Measurements from ENCODE around the gene GNRHR.
A peak's percentile ranks its signal among the peaks of the same experiment; 100 is the strongest.

Gene GNRHR

GRCh38 chr4:67699603-67700002 lies 54.6 kb downstream of the GNRHR start:
- peaks cover 57% of the 10 kb centered on the region for H3K4me1 Mint-ChIP-seq (ENCODE audit: low read depth)
- H3K27ac Mint-ChIP-seq = no peak overlapping the region
- H3K9me3 Mint-ChIP-seq = no peaks in the 10 kb centered on the region
- H3K4me3 Mint-ChIP-seq = peak overlapping the region; percentile 94
- H3K36me3 Mint-ChIP-seq (ENCODE audit: low read depth) = peaks cover 39% of the 10 kb centered on the region
- no peaks in the 10 kb centered on the region for H3K27me3 Mint-ChIP-seq

GRCh38 chr4:67697860-67698687 lies 56.1 kb downstream of the GNRHR start:
- H3K36me3 Mint-ChIP-seq (ENCODE audit: low read depth) = peaks cover 36% of the 10 kb centered on the region
- no peaks in the 10 kb centered on the region for H3K9me3 Mint-ChIP-seq
- H3K4me3 Mint-ChIP-seq = no peak overlapping the region
- no peaks in the 10 kb centered on the region for H3K27me3 Mint-ChIP-seq
- no peak overlapping the region for H3K27ac Mint-ChIP-seq
- peaks cover 48% of the 10 kb centered on the region for H3K4me1 Mint-ChIP-seq (ENCODE audit: low read depth)

- Mint-ChIP-seq H3K9me3 (peaks cover 4% of the 10 kb centered on the region), H3K4me1 (ENCODE audit: low read depth) (peaks cover 33% of the 10 kb centered on the region), H3K27ac (no peak overlapping the region), H3K27me3 (no peaks in the 10 kb centered on the region), H3K4me3 (no peak overlapping the region), H3K36me3 (ENCODE audit: low read depth) (peaks cover 47% of the 10 kb centered on the region)
Observed at GRCh38 chr4:67696061-67696460, 58.1 kb downstream of the GNRHR start.

- no peak overlapping the region for H3K27ac Mint-ChIP-seq
- no peaks in the 10 kb centered on the region for H3K27me3 Mint-ChIP-seq
- peaks cover 4% of the 10 kb centered on the region for H3K9me3 Mint-ChIP-seq
- H3K4me3 Mint-ChIP-seq = no peak overlapping the region
- peaks cover 58% of the 10 kb centered on the region for H3K36me3 Mint-ChIP-seq (ENCODE audit: low read depth)
- peaks cover 30% of the 10 kb centered on the region for H3K4me1 Mint-ChIP-seq (ENCODE audit: low read depth)
Observed at GRCh38 chr4:67694662-67695061, 59.5 kb downstream of the GNRHR start.

GRCh38 chr4:67691328-67691727 lies 62.9 kb downstream of the GNRHR start:
- no peaks in the 10 kb centered on the region for H3K27me3 Mint-ChIP-seq
- peaks cover 4% of the 10 kb centered on the region for H3K9me3 Mint-ChIP-seq
- H3K4me3 Mint-ChIP-seq = no peak overlapping the region
- no peak overlapping the region for H3K27ac Mint-ChIP-seq
- H3K4me1 Mint-ChIP-seq (ENCODE audit: low read depth) = peaks cover 17% of the 10 kb centered on the region
- H3K36me3 Mint-ChIP-seq (ENCODE audit: low read depth) = peaks cover 61% of the 10 kb centered on the region

Data from stimulated activated naive CD8-positive, alpha-beta T cell treated with anti-CD3 and anti-CD28 coated beads, Interleukin-15, Interleukin-2, amounts not matched to agents 100 ng/mL and 50 ng/mL, for 24 hours (primary cell).